Astrocyte (in vitro differentiated cells and primary cell): ENCODE results near the gene LMX1A.

ENCODE experiments used
- CTCF ChIP-seq: IDR thresholded peaks from 2 replicates; pipeline ENCODE4 v1.5.1; 2011; ENCODE audit warnings: low read depth, mild to moderate bottlenecking, inconsistent platforms, low read length, moderate library complexity; ENCODE audit not compliant: insufficient read depth
- EZH2 ChIP-seq: IDR thresholded peaks from 2 replicates; pipeline ENCODE4 v1.6.1; 2012; ENCODE audit warnings: mild to moderate bottlenecking, low read length, inconsistent platforms; ENCODE audit not compliant: insufficient read depth

GRCh38 chr1:165240492-165240891 is 116.0 kb downstream of the LMX1A start:
- TF ChIP-seq CTCF (no peak), EZH2 (no peak)
